GM08714 (cell line): Measurements from ENCODE around the gene MYO1G.
"Not testable (repeated sequence)": the region's sequence is repeated elsewhere in the genome, so short reads cannot be mapped to it uniquely, and the experiment has no call there.

ENCODE experiments used
- H3K4me3 ChIP-seq: fragments of 200-500 bp; sonication (Bioruptor generic); 2 replicates; pipeline ENCODE4 v1.5.1; 2014; ENCODE audit warnings: mild to moderate bottlenecking, low read length, inconsistent platforms
- ZNF274 ChIP-seq: IDR thresholded peaks from 2 replicates; pipeline ENCODE4 v1.6.1; 2012; ENCODE audit warnings: mild to moderate bottlenecking, low read depth, low read length

MYO1G gene

GRCh38 chr7:45007106-45007505, 28.3 kb upstream of the MYO1G start:
- H3K4me3 ChIP-seq: no peak overlapping the region
- no peak for TF ChIP-seq ZNF274

- TF ChIP-seq ZNF274: no peak
- no peak overlapping the region for H3K4me3 ChIP-seq
Measured at GRCh38 chr7:45003789-45004188, 25.0 kb upstream of the MYO1G start.

GRCh38 chr7:45001826-45002225, 23.0 kb upstream of the MYO1G start:
- H3K4me3 ChIP-seq: peak overlapping the region; percentile 100
- no peak for TF ChIP-seq ZNF274

DNA sequence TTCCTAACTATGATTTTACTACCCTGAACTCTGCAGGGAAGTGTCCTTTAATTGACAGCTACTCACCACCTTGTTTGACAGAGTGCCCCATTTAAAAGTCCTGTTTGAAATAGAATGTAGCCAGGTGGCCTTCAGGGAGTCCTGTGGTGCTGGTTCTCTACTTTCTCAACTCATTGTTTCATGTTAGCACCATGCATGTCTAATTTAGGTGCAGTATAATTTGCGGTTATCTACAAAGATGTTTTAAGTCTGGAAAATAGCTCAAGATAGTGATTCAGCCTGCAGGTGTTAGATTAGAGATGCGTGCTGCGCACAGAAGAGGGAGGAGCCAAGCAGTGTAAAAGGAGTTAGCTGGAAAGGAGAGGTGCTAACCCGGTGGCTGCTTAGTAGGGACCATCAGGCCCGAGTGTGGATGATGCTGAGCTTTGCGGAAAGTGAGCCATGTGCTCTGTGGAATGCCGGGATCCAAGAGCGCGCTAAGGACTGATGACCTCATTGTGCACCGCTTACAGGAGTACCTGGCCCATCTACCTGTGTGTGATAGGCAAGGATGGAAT, 22.4 kb upstream of the MYO1G start:
- H3K4me3 ChIP-seq: peak overlapping the region; percentile 100
- no peak for TF ChIP-seq ZNF274

GRCh38 chr7:45000093-45001032, 21.5 kb upstream of the MYO1G start, which contains the start of gene CCM2:
Gene CCM2, plus strand, starts transcription at chr7:45000201. Its CDS starts 133 bp downstream, at chr7:45000334.
- TF ChIP-seq ZNF274: no peak

GRCh38 chr7:44999245-45000092, 20.7 kb upstream of the MYO1G start:
- H3K4me3 ChIP-seq: peak overlapping the region; percentile 96
- no peak for TF ChIP-seq ZNF274

More at GRCh38 chr7:45000093-45001032, 21.5 kb upstream of the MYO1G start, which contains the start of gene CCM2:
- H3K4me3 ChIP-seq: peak within 1 kb of the TSS; percentile 100

- TF ChIP-seq ZNF274: no peak
- peak overlapping the region; percentile 96; the same call in 1 of the 2 replicates for H3K4me3 ChIP-seq
Measured at GRCh38 chr7:44998153-44998871, 19.5 kb upstream of the MYO1G start.

- H3K4me3 ChIP-seq: peak overlapping the region; percentile 33; the same call in 1 of the 2 replicates
- TF ChIP-seq ZNF274: no peak
Measured at GRCh38 chr7:44995555-44996493, 17.0 kb upstream of the MYO1G start.

DNA sequence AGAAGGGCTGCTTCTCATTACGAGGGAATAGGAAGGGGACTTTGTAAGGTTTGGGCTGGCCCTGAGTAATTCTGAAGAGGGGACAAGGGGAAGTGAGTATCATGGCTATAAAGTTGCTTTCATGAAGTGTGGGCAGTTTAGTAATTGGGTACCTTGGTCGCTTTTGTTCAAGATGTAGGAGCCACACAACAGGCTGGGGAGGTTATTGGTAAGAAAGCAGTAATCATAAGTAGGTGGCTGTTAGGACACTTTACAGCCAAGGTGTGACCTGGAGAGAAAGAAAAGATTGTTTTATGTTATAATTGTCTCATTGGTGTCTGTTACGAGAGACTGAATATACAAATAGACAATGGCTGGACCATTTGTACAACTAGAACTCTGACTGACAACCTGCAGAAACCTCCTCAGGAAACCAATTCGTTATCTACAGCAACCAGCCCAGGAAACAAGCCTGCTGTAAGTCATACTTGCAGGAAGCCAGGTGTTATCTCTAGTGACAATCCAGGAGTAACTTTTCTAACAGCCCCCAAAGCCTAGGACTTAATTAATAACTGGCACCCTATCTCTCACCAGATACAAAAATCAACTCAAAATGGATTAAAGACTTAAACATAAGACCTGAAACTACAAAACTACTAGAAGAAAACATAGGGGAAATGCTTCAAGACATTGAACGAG, 16.2 kb upstream of the MYO1G start:
- H3K4me3 ChIP-seq: peak overlapping the region; percentile 40; the same call in 1 of the 2 replicates

GRCh38 chr7:44992004-44992795, 13.4 kb upstream of the MYO1G start:
- not testable (repeated sequence) for H3K4me3 ChIP-seq

More for the DNA sequence above, 16.2 kb upstream of the MYO1G start:
- TF ChIP-seq ZNF274: no peak

DNA sequence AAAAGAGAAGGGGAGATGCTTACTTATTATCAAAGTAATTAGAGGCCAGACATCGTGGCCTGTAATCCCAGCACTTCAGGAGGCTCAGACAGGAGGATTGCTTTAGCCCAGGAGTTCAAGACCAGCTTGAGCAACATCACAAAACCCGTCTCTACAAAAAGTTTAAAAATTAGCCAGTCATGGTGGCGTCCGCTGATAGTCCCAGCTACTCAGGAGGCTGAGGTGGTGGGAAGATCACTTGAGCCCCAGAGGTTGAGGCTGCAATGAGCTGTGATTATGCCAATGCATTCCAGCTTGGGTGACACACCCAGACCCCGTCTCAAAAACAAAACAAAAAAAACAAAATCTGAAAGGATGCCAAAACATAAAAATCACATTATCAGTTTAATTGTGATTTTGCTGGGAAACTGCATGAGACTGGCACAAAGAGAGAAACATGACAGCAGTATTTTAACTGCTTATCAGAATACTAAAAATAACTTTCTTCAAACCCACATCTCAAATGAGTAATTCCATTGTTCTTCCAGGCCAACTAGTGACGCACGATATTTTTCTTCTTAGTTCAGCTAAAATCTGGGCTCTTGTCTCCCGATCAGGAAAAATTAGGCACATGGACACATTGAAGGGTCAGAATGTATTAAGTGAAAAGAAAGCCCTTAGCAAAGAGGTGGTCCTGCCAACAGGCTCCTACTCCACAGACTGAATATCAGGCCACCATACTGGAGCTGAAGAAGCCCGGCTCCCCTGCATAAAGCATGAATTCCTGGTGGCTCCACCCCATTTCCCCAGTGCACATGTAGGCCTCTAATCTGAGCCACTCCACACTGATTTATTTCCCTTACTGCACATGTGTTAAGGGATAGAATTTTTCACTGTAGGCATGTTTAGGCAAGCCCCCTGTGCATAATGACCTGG, 11.6 kb upstream of the MYO1G start:
- no peak for TF ChIP-seq ZNF274
- no peak overlapping the region for H3K4me3 ChIP-seq
